Measurements from ENCODE around the gene UBN1.

Gene UBN1

GRCh38 chr16:4917117-4917516, 69.8 kb downstream of the UBN1 start:
- no peak for DNase-seq (ENCODE audit: low read depth, low spot score)
- Histone ChIP-seq H3K9ac (ENCODE audit: insufficient read length, low read depth) (no peak overlapping the region), H3K4me1 (ENCODE audit: insufficient read depth, insufficient read length) (peaks cover 13% of the 10 kb centered on the region), H3K4me3 (ENCODE audit: insufficient read length, low read depth) (no peak overlapping the region), H3K27me3 (ENCODE audit: insufficient read depth, insufficient read length) (no peaks in the 10 kb centered on the region), H3K36me3 (ENCODE audit: insufficient read depth, insufficient read length, low read length) (no peaks in the 10 kb centered on the region), H3K9me3 (ENCODE audit: insufficient read depth, low read length) (no peaks in the 10 kb centered on the region)
- TF ChIP-seq YY1 (IDR thresholded peaks at IDR 0.05; ENCODE audit: insufficient read depth, insufficient read length) (no peak), ZNF274 (IDR thresholded peaks at IDR 0.05; ENCODE audit: low read depth, low read length) (no peak), SUZ12 (IDR thresholded peaks at IDR 0.05; ENCODE audit: extremely low read depth, insufficient read depth, insufficient read length) (no peak)

- Histone ChIP-seq H3K9me3 (ENCODE audit: insufficient read depth, low read length) (no peaks in the 10 kb centered on the region), H3K27me3 (ENCODE audit: insufficient read depth, insufficient read length) (no peaks in the 10 kb centered on the region), H3K4me1 (ENCODE audit: insufficient read depth, insufficient read length) (peaks cover 15% of the 10 kb centered on the region), H3K4me3 (ENCODE audit: insufficient read length, low read depth) (no peak overlapping the region), H3K9ac (ENCODE audit: insufficient read length, low read depth) (no peak overlapping the region), H3K36me3 (ENCODE audit: insufficient read depth, insufficient read length, low read length) (no peaks in the 10 kb centered on the region)
- DNase-seq (ENCODE audit: low read depth, low spot score) = no peak
- TF ChIP-seq YY1 (IDR thresholded peaks at IDR 0.05; ENCODE audit: insufficient read depth, insufficient read length) (no peak), SUZ12 (IDR thresholded peaks at IDR 0.05; ENCODE audit: extremely low read depth, insufficient read depth, insufficient read length) (no peak), ZNF274 (IDR thresholded peaks at IDR 0.05; ENCODE audit: low read depth, low read length) (no peak)
Measured at GRCh38 chr16:4918781-4919251, 71.5 kb downstream of the UBN1 start.

- Histone ChIP-seq H3K9ac (ENCODE audit: insufficient read length, low read depth) (no peak overlapping the region), H3K27me3 (ENCODE audit: insufficient read depth, insufficient read length) (no peaks in the 10 kb centered on the region), H3K4me1 (ENCODE audit: insufficient read depth, insufficient read length) (peaks cover 18% of the 10 kb centered on the region), H3K9me3 (ENCODE audit: insufficient read depth, low read length) (no peaks in the 10 kb centered on the region), H3K36me3 (ENCODE audit: insufficient read depth, insufficient read length, low read length) (no peaks in the 10 kb centered on the region), H3K4me3 (ENCODE audit: insufficient read length, low read depth) (no peak overlapping the region)
- TF ChIP-seq YY1 (IDR thresholded peaks at IDR 0.05; ENCODE audit: insufficient read depth, insufficient read length) (no peak), SUZ12 (IDR thresholded peaks at IDR 0.05; ENCODE audit: extremely low read depth, insufficient read depth, insufficient read length) (no peak), ZNF274 (IDR thresholded peaks at IDR 0.05; ENCODE audit: low read depth, low read length) (no peak)
- DNase-seq (ENCODE audit: low read depth, low spot score) = no peak
Measured at GRCh38 chr16:4920826-4921225, 73.5 kb downstream of the UBN1 start.

GRCh38 chr16:4922721-4923342, 75.6 kb downstream of the UBN1 start:
- no peaks in the 10 kb centered on the region for H3K36me3 ChIP-seq (ENCODE audit: insufficient read depth, insufficient read length, low read length)
- H3K9ac ChIP-seq (ENCODE audit: insufficient read length, low read depth) = peak overlapping the region; percentile 44
- peaks cover 18% of the 10 kb centered on the region for H3K4me1 ChIP-seq (ENCODE audit: insufficient read depth, insufficient read length)
- no peak overlapping the region for H3K4me3 ChIP-seq (ENCODE audit: insufficient read length, low read depth)
- H3K9me3 ChIP-seq (ENCODE audit: insufficient read depth, low read length) = peaks cover 12% of the 10 kb centered on the region
- no peaks in the 10 kb centered on the region for H3K27me3 ChIP-seq (ENCODE audit: insufficient read depth, insufficient read length)
- DNase-seq (ENCODE audit: low read depth, low spot score) = no peak
- TF ChIP-seq YY1 (IDR thresholded peaks at IDR 0.05; ENCODE audit: insufficient read depth, insufficient read length) = no peak
- no peak for TF ChIP-seq ZNF274 (IDR thresholded peaks at IDR 0.05; ENCODE audit: low read depth, low read length)
- no peak for TF ChIP-seq SUZ12 (IDR thresholded peaks at IDR 0.05; ENCODE audit: extremely low read depth, insufficient read depth, insufficient read length)

GRCh38 chr16:4923853-4924252, 76.6 kb downstream of the UBN1 start:
- Histone ChIP-seq H3K9ac (ENCODE audit: insufficient read length, low read depth) (no peak overlapping the region), H3K27me3 (ENCODE audit: insufficient read depth, insufficient read length) (no peaks in the 10 kb centered on the region), H3K4me1 (ENCODE audit: insufficient read depth, insufficient read length) (peaks cover 14% of the 10 kb centered on the region), H3K4me3 (ENCODE audit: insufficient read length, low read depth) (no peak overlapping the region), H3K9me3 (ENCODE audit: insufficient read depth, low read length) (peaks cover 12% of the 10 kb centered on the region), H3K36me3 (ENCODE audit: insufficient read depth, insufficient read length, low read length) (no peaks in the 10 kb centered on the region)
- TF ChIP-seq SUZ12 (IDR thresholded peaks at IDR 0.05; ENCODE audit: extremely low read depth, insufficient read depth, insufficient read length) (no peak), YY1 (IDR thresholded peaks at IDR 0.05; ENCODE audit: insufficient read depth, insufficient read length) (no peak), ZNF274 (IDR thresholded peaks at IDR 0.05; ENCODE audit: low read depth, low read length) (no peak)
- no peak for DNase-seq (ENCODE audit: low read depth, low spot score)

GRCh38 chr16:4924593-4925292, 77.5 kb downstream of the UBN1 start:
- H3K27me3 ChIP-seq (ENCODE audit: insufficient read depth, insufficient read length) = no peaks in the 10 kb centered on the region
- no peak for DNase-seq (ENCODE audit: low read depth, low spot score)
- H3K9me3 ChIP-seq (ENCODE audit: insufficient read depth, low read length) = peaks cover 12% of the 10 kb centered on the region
- TF ChIP-seq SUZ12 (IDR thresholded peaks at IDR 0.05; ENCODE audit: extremely low read depth, insufficient read depth, insufficient read length) (no peak), ZNF274 (IDR thresholded peaks at IDR 0.05; ENCODE audit: low read depth, low read length) (no peak), YY1 (IDR thresholded peaks at IDR 0.05; ENCODE audit: insufficient read depth, insufficient read length) (no peak)
- no peak overlapping the region for H3K4me3 ChIP-seq (ENCODE audit: insufficient read length, low read depth)
- H3K9ac ChIP-seq (ENCODE audit: insufficient read length, low read depth) = no peak overlapping the region
- H3K36me3 ChIP-seq (ENCODE audit: insufficient read depth, insufficient read length, low read length) = no peaks in the 10 kb centered on the region
- peaks cover 13% of the 10 kb centered on the region for H3K4me1 ChIP-seq (ENCODE audit: insufficient read depth, insufficient read length)

- no peak for TF ChIP-seq YY1 (IDR thresholded peaks at IDR 0.05; ENCODE audit: insufficient read depth, insufficient read length)
- no peak for TF ChIP-seq ZNF274 (IDR thresholded peaks at IDR 0.05; ENCODE audit: low read depth, low read length)
- TF ChIP-seq SUZ12 (IDR thresholded peaks at IDR 0.05; ENCODE audit: extremely low read depth, insufficient read depth, insufficient read length) = no peak
- no peak for DNase-seq (ENCODE audit: low read depth, low spot score)
- Histone ChIP-seq H3K9me3 (ENCODE audit: insufficient read depth, low read length) (peaks cover 12% of the 10 kb centered on the region), H3K9ac (ENCODE audit: insufficient read length, low read depth) (no peak overlapping the region), H3K36me3 (ENCODE audit: insufficient read depth, insufficient read length, low read length) (no peaks in the 10 kb centered on the region), H3K4me1 (ENCODE audit: insufficient read depth, insufficient read length) (peaks cover 13% of the 10 kb centered on the region), H3K27me3 (ENCODE audit: insufficient read depth, insufficient read length) (no peaks in the 10 kb centered on the region), H3K4me3 (ENCODE audit: insufficient read length, low read depth) (no peak overlapping the region)
Measured at GRCh38 chr16:4925293-4925607, 78.0 kb downstream of the UBN1 start.
